ENCODE data around the gene SLC34A1. TPM values are rescaled to one million over a fixed set of nuclear protein-coding genes. Genes with fewer than 3 reads are reported as not detected.

SLC34A1 gene
- total and polyA plus RNA-seq, 8 donors = not detected

DNA sequence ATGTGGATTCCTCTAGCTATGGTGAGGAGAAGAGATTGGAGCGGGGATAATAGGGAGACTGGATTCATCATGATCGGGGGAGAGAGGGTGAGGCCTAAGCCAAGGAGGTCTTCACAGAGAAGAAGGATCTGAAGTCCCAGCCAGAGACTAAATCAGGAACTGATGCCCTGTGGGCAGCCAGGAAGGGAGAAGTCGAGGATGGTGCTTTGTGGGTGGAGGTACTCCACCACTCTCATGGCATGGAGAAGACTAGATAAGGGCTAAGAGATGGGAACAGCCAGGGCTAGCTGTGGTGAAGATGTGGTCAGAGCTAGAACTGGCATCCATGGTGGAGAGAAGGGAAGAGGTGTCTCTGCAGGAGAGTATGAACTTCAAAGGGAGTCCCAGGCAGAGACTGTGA is 29.5 kb upstream of the SLC34A1 start:
- intact Hi-C loops (cut with DNase I) = no loop called here
- no peaks in the 10 kb centered on the region for H3K9me3 ChIP-seq
- peaks cover 0 to 10% (median 0%) of the 10 kb centered on the region in 3 donors for H3K4me1 ChIP-seq
- H3K36me3 ChIP-seq = no peaks in the 10 kb centered on the region
- FAIRE-seq = no peak
- H3K4me3 ChIP-seq = no peak overlapping the region
- no peak for ATAC-seq
- no peak overlapping the region for H3K27ac ChIP-seq
- peak in 1 of 6 donors; percentile 3 for DNase-seq
- H3K27me3 ChIP-seq = no peaks in the 10 kb centered on the region
- TF ChIP-seq, protein P1, sequence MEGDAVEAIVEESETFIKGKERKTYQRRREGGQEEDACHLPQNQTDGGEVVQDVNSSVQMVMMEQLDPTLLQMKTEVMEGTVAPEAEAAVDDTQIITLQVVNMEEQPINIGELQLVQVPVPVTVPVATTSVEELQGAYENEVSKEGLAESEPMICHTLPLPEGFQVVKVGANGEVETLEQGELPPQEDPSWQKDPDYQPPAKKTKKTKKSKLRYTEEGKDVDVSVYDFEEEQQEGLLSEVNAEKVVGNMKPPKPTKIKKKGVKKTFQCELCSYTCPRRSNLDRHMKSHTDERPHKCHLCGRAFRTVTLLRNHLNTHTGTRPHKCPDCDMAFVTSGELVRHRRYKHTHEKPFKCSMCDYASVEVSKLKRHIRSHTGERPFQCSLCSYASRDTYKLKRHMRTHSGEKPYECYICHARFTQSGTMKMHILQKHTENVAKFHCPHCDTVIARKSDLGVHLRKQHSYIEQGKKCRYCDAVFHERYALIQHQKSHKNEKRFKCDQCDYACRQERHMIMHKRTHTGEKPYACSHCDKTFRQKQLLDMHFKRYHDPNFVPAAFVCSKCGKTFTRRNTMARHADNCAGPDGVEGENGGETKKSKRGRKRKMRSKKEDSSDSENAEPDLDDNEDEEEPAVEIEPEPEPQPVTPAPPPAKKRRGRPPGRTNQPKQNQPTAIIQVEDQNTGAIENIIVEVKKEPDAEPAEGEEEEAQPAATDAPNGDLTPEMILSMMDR (IDR thresholded peaks at IDR 0.05) = no peak
- WGBS, 2 donors = 71 to 85% methylated on average over 3 of the region's 3 CpGs

DNA sequence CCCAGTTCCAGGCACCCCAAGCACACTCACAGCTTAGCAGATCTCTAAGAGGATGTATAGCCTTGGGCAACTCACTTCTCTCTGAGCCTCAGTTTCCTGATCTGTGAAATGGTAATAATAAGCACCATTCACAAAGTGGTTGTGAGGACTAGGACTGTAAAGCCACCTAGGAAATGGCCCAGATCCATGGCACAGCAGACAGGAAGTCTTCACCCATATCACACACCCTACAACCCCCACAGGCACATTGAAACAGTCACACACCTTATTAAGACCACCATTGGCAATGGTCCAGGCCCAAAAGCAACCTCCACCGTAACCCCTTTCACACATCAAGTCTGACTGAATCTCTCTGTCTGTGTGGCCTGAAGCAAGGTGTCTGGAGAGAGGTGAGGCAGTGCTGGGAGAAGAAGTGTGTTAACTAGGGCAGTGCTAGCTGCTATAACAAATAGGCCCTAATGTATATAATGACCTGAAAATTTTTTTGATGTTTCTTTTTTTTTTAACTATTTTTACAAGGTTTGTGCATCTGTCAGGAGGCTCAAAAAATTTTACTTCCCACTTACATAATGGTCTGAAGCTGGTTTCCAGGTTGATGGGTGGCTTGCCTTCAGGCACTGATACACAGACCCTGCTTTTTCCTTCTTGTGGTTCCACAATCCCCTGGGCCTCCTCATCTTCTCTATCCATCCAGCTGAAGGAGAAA is 28.9 kb upstream of the SLC34A1 start:
- no peak overlapping the region for H3K4me3 ChIP-seq
- H3K4me1 ChIP-seq = peaks cover 0 to 4% (median 0%) of the 10 kb centered on the region in 3 donors
- H3K9me3 ChIP-seq = no peaks in the 10 kb centered on the region
- WGBS, 2 donors = 90 to 93% methylated on average over 1 of the region's 1 CpG
- intact Hi-C loops (cut with DNase I) = no loop called here
- H3K27me3 ChIP-seq = no peaks in the 10 kb centered on the region
- FAIRE-seq (no peak), DNase-seq (peak in 2 of 6 donors; percentile 3 to 9), ATAC-seq (no peak)
- TF ChIP-seq, protein P1 (IDR thresholded peaks at IDR 0.05) = no peak
- no peak overlapping the region for H3K27ac ChIP-seq
- no peaks in the 10 kb centered on the region for H3K36me3 ChIP-seq

DNA sequence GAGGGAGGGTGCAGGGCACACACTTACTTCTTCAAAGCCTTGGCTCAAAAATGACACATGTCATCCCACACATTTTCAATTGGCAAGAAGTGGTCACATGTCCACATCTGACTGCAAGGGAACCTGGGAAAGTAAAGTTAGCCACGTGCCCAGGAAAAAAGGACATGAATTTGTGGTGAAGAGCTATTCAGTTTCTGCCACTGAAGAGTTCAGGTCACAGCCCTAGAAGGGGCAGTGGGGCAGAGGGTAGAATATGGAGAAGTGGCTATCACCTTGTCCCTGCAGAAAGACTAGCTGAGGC is 28.4 kb upstream of the SLC34A1 start:
- no peaks in the 10 kb centered on the region for H3K27me3 ChIP-seq
- H3K9me3 ChIP-seq = no peaks in the 10 kb centered on the region
- no peak overlapping the region for H3K27ac ChIP-seq
- 13 to 45% methylated on average over 1 of the region's 1 CpG for WGBS, 2 donors
- no peaks in the 10 kb centered on the region for H3K4me1 ChIP-seq
- intact Hi-C loops (cut with DNase I) = no loop called here
- H3K4me3 ChIP-seq = no peak overlapping the region
- ATAC-seq (no peak), DNase-seq (peak in 1 of 6 donors; percentile 2), FAIRE-seq (no peak)
- TF ChIP-seq, protein P1 (IDR thresholded peaks at IDR 0.05) = no peak
- no peaks in the 10 kb centered on the region for H3K36me3 ChIP-seq

DNA sequence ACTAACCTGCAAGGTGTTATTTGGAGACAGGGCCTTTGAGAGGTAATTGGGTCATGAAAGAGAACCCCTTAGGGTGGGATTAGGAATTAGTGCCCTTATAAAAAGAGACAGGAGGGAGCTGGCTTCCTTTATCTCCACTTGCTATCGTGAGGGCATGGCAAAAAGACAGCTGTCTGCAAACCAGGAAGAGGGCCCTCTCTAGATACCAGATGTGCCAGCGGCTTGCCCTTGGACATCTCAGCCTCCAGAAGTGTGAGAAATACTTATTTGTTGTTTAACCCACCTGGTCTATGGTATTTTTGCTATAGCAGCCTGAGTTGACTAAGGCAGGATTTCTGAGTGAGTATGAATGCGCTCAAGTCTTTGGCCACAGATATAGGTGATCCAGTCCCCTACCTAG is 27.5 kb upstream of the SLC34A1 start:
- H3K9me3 ChIP-seq = no peaks in the 10 kb centered on the region
- no peaks in the 10 kb centered on the region for H3K36me3 ChIP-seq
- intact Hi-C loops (cut with DNase I) = no loop called here
- WGBS, 2 donors = 67 to 76% methylated on average over 3 of the region's 3 CpGs
- DNase-seq (peak in 2 of 6 donors; percentile 1), FAIRE-seq (no peak), ATAC-seq (no peak)
- no peaks in the 10 kb centered on the region for H3K27me3 ChIP-seq
- TF ChIP-seq, protein P1 (IDR thresholded peaks at IDR 0.05) = no peak
- no peak overlapping the region for H3K27ac ChIP-seq
- no peak overlapping the region for H3K4me3 ChIP-seq
- H3K4me1 ChIP-seq = no peaks in the 10 kb centered on the region

DNA sequence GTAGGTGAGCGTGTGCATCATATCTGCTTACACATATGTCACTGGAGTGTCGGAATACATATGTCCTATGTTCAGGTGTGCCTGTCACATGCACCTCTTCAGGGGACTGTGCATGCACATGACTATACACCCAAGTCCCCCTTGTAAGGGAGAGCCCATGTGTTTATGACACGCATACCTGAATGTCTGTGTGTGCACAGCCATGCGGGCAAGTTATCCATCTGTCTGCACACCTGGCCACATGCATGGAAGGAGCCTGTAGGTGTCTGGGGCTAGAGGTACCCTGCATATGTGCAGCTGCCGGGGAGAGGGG is 27.1 kb upstream of the SLC34A1 start:
- intact Hi-C loops (cut with DNase I) = no loop called here
- H3K27ac ChIP-seq = no peak overlapping the region
- DNase-seq (no peak), ATAC-seq (no peak), FAIRE-seq (no peak)
- no peak overlapping the region for H3K4me3 ChIP-seq
- no peaks in the 10 kb centered on the region for H3K36me3 ChIP-seq
- TF ChIP-seq, protein P1 (IDR thresholded peaks at IDR 0.05) = no peak
- H3K27me3 ChIP-seq = no peaks in the 10 kb centered on the region
- no peaks in the 10 kb centered on the region for H3K4me1 ChIP-seq
- 83 to 89% methylated on average over 5 of the region's 5 CpGs for WGBS, 2 donors
- no peaks in the 10 kb centered on the region for H3K9me3 ChIP-seq

Measured in pancreas (tissue), 10 donors.